Measurements from ENCODE around the gene ZNF354C.

The ZNF354C gene

GRCh38 chr5:179128041-179128365 lies 67.8 kb downstream of the ZNF354C start:
- no peak for FAIRE-seq

DNA sequence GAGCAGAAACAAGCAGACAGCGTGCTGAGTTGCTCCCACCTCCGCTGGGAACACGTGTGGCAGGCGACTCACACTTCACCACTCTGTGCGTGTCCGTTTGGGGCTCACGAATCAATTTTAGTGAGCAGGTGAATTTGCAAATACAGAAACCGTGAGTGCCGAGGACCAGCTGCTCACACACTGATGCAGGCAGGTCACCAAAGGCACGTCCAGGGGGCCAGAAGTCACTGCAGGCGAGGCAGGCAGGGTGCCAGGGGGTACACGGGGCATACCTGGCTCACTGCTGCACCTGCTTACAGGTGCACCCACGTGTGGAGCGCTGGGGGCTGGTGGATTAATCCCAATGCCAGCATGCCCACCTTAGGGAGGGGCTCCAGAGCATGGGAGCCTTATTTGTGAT lies 68.8 kb downstream of the ZNF354C start:
- FAIRE-seq = no peak

GRCh38 chr5:179129607-179130071 lies 69.5 kb downstream of the ZNF354C start:
- FAIRE-seq = no peak

DNA sequence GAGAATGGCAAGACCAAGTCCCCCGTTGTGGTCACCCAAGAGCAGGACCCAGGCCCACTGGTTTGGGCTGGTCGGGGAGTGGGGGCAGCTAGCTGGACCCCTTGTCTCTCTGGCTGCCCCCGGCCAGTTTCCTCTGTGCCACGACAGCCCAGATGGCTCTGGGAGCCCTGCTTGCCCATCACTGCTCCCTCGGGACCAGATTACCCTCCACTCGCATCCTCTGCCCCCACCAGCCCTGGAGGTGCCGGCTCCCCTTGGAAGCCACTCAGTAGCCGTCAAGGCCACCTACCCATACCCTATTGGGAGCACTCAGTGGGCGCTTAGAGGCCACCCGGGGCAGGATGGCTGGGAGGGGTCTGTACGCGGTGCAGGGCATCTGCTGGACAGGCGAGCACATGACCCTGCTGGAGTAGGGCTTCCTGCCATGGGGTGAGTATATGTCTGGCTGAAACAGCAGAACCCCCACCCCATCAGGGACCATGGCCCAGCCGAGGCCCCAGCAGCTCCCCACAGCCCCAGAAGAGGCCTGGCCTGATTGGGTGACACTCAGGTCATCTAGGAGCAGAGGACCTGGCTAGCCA lies 70.0 kb downstream of the ZNF354C start:
- no peak for FAIRE-seq

- no peak for FAIRE-seq
Observed at GRCh38 chr5:179131321-179131835, 71.2 kb downstream of the ZNF354C start.

GRCh38 chr5:179131886-179132585 lies 71.9 kb downstream of the ZNF354C start:
- FAIRE-seq = no peak

DNA sequence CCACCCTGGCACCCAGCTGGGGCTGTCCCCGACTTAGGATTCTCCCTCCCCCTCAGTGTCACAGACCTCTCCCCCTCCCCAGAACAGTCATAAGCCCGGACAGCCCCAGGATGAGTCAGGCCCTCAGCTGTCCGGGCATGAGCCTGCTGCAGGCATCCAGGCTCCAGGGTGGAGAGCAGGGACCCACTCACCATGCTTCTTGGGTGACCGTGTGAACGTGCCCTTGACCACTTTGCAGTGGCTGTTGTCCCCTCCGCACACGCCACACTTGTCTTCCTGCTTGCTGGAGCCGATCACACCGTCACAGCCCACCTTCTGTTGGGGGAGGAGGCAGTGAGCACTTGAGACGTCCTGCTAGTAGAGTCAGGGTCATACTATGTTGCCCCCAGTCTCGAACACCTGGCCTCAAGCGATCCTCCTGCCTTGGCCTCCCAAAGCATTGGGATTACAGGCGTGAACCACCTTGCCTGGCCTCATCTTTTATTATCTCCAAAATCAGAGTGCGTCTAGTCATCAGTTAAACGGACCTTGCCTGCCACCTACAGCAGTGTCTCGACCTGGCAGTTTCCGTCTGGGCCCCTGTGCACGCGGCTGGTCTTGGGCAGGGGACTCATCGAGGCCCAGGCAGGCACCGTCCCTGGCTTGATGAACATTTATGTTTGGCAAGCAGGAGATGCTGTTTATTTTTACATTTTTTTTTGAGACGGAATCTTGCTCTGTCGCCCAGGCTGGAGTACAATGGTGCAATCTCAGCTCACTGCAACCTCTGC lies 72.6 kb downstream of the ZNF354C start:
- no peak for FAIRE-seq

All from islet of Langerhans (tissue), 1 donor.